GM11168 (cell line): ENCODE measurements around the gene SNAI3.

Experiments used
- in situ Hi-C: fragments of 300-500 bp; cut with MboI; formaldehyde crosslinking; loops from one replicate; pipeline ENCODE4 v1.12.0; 2022; ENCODE audit warnings: low sequenced_read_pairs; ENCODE audit not compliant: unreplicated experiment

The SNAI3 gene

DNA sequence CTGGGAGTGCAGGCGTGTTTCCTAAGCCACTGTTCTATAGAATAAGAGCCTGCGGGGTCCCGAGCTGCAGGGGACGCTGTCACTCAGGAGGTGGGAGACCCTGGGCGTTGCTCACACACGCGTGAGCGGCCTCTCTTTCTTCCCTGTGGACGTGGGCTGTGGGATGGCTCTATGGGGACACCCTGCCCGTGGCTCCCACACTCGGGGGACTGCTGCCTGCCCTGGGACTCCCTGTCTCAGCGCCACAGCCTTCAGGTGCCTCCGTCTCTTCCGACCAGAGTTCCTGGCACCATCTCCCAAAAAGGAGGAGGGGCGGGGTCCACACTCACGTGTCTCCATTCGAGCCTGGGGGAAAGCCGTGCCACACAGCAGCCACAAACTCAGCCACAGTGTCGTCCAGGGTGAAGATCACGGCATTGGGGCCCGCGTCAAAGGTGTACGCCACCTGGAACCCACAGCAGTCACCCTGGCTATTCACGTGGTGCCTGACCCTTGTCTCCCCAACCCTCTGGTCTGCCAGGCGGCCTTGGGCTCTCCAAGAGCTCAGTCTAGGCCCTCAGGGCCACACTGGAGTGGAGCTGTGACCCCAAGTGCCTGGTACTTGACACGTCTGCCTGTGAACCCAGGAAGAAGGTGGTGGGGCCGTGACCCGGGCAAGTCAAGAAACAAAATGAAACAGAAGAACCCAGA lies 31.8 kb downstream of the SNAI3 start:
- in situ Hi-C loops = no loop called here

- in situ Hi-C loops = no loop called here
Measured at GRCh38 chr16:88653596-88654362, 32.5 kb downstream of the SNAI3 start.

DNA sequence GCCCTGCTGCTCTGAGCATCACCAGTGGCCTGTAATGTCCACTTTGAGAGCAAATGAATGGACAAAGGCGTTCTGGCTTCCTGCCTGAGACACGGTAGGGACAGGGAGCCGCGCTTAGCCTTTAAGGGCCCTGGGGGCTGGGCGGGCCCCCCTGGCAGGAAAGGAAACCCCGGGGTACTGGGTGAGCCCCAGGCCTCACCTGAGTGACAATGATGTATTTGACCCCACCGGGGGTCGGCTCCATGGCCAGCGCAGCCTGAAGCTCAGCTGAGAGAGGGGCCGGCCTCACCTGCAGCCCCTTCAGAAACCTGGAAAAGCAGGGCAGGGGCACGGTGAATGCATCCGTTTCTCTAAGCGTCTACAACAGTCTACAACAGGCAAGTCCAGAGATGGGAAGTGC lies 33.2 kb downstream of the SNAI3 start:
- in situ Hi-C loops = no loop called here

- in situ Hi-C loops = no loop called here
Measured at GRCh38 chr16:88652762-88653063, 33.6 kb downstream of the SNAI3 start.

DNA sequence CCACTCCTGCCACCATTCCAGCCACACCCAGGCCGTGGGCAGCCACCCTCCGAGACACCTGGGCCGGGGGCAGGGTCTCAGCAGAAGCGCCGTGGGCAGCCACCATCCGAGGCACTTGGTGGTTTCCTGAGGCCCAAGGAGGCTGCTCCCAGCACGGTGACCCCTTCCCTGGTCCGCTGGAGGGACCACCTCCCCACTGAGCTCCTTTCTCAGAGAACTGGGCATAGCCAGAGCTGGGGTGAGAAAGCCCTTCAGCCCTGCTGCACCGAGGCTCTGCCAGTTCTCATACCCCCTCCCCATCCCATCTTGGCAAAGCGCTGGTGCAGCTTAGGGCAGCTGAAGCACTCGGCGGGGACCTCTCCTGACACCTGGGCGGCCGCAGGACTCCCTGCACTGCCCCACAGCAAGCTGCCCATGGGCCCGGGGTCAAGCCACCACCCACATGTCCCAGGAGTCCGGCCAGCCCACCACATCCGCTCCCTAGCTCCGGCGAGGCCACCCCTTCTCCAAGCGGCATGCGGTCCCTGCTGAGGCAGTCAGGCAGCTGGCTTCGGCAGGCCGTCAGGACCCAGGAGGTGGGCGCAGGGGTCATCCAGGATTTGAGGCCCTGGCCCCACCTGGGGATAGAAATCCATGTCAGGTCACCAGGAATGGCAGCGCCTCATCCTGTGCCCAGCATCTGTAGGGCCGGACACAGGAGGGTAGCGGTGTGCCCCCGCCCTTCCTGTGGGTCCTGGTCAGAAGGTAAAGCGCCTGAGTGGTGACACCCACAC lies 34.1 kb downstream of the SNAI3 start:
- in situ Hi-C loops = no loop called here

- in situ Hi-C loops = no loop called here
Measured at GRCh38 chr16:88651276-88651988, 34.9 kb downstream of the SNAI3 start.

- in situ Hi-C loops = no loop called here
Measured at GRCh38 chr16:88650749-88651275, 35.5 kb downstream of the SNAI3 start, which contains the start of gene CYBA. Gene CYBA, minus strand, starts transcription at chr16:88651053. Its CDS starts 40 bp downstream, at chr16:88651013.

- in situ Hi-C loops = no loop called here
Measured at GRCh38 chr16:88649924-88650748, 36.2 kb downstream of the SNAI3 start.

GRCh38 chr16:88649195-88649923 lies 36.9 kb downstream of the SNAI3 start:
- in situ Hi-C loops = no loop called here

DNA sequence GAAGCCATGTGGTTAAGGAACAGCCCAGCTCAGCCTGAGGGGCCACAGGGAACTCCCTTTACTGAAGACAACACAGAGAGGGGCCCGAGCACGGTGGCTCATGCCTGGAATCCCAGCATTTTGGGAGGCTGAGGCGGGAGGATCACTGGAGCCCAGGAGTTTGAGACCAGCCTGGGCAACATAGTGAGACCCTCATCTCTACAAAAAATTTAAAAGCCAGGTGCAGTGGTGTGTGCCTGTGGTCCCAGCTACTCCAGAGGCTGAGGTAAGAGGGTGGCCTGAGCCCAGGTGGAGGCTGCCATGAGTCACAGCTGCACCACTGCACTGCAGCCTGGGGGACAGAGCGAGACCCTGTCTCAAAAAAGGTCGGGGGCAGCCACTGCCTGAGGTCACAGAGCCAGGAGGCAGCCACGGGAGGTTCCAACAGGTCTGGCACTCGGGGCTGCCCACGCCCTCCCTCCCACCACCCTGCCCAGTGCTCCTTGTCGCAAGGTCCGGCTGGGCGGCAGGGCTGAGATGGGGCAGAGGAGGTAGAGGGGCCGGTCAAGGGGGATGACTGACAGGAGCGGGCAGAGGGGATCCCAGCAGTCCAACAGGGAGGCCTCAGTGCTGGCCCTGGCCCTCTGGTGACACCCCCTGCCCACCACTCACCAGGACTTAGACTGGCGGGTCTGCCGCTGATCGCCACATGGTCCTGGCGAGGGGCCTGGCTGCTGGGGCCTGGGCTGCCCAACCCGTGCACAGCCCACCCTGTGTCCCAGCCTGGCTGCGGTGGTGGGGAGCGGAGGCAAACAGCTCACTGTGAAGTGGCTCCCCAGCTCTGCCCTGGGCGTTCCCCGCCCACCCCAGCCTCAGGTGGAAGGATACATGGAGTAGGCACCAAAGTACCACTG lies 38.9 kb downstream of the SNAI3 start:
- in situ Hi-C loops = no loop called here

- in situ Hi-C loops = no loop called here
Measured at GRCh38 chr16:88646345-88647034, 39.8 kb downstream of the SNAI3 start.

GRCh38 chr16:88645941-88646340 lies 40.4 kb downstream of the SNAI3 start:
- in situ Hi-C loops = no loop called here

GRCh38 chr16:88645455-88645854 lies 40.9 kb downstream of the SNAI3 start:
- in situ Hi-C loops = no loop called here

GRCh38 chr16:88643644-88643932 lies 42.7 kb downstream of the SNAI3 start:
- in situ Hi-C loops = no loop called here

DNA sequence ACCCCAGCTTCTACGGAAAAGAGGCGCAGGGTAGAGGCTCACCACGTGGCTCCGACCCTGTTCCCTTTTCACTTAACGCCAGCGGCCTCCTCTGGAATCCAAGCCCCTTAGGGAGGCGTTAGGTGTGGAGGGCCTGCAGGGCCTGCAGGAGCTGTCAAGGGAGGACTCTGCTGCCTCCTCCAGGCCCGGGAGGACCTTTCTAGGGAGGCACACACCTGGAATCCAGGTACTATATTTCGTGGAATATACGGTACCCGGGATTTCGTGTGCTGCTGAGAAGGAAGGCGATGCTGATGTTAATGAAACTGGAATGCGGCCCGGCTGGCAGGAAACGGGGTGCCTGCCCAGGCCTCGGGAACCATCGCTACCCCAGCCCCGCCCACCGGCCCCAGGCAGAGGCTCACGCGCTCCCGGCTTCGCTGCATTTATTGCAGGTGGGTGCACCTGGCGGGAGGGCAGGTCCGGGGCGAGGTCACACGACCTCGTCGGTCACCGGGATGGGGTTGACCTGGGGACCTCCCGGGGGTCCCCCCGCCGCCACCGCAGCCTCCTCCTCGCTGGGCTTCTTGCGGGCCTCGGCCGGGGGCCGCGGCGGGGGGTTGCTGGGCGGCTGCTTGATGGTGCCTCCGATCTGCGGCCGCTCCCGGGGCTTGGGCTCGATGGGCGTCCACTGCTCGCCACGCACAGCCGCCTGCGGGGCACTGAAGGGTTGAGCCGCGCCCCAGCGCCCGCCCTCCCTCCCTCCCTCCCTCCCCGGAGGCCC lies 43.2 kb downstream of the SNAI3 start:
- in situ Hi-C loops = no loop called here

- in situ Hi-C loops = no loop called here
Measured at GRCh38 chr16:88640498-88641247, 45.6 kb downstream of the SNAI3 start.
